Fibroblast of lung (primary cell): ENCODE data around the gene PLA2G4F. TPM values are rescaled to one million over a fixed set of nuclear protein-coding genes. Genes with fewer than 3 reads are reported as not detected.
A peak's percentile ranks its signal among the peaks of the same experiment; 100 is the strongest.

Experiments used
- DNase-seq, 2 donors: peaks; one replicate each; pipeline versions ENCODE4 v3.0.0 to v3.0.0-alpha.2; 2010; ENCODE audit warnings: low read depth in 2 of 2
- H2AFZ ChIP-seq: 2 replicates; pipeline ENCODE4 v1.5.1; 2012; ENCODE audit warnings: low read length, control low read depth, inconsistent platforms
- H3K27ac ChIP-seq: 2 replicates; pipeline ENCODE4 v1.5.1; 2011; ENCODE audit warnings: low read length, control low read depth; ENCODE audit not compliant: insufficient read depth
- H3K27me3 ChIP-seq: 2 replicates; pipeline ENCODE4 v1.5.1; 2011; ENCODE audit warnings: mild to moderate bottlenecking, low read length; ENCODE audit not compliant: control insufficient read depth, insufficient read depth
- H3K36me3 ChIP-seq: 2 replicates; pipeline ENCODE4 v1.5.1; 2011; ENCODE audit warnings: low read length; ENCODE audit not compliant: control insufficient read depth, insufficient read depth
- H3K4me1 ChIP-seq: 2 replicates; pipeline ENCODE4 v1.5.1; 2011; ENCODE audit warnings: low read length; ENCODE audit not compliant: control insufficient read depth, insufficient read depth; ENCODE audit errors: extremely low read depth
- H3K4me2 ChIP-seq: 2 replicates; pipeline ENCODE4 v1.5.1; 2011; ENCODE audit warnings: low read length, control low read depth; ENCODE audit not compliant: insufficient read depth; ENCODE audit errors: extremely low read depth
- H3K4me3 ChIP-seq, 4 experiments: fragments of 200-600 bp in 1 of 4; sonication (generic) in 1 of 4; replicated peaks in 1 of 4; 2 replicates each; pipeline ENCODE4 v1.5.1; 2011 to 2016; ENCODE audit warnings: low read length in 4 of 4, low read depth in 3 of 4, mild to moderate bottlenecking in 3 of 4, control low read depth in 2 of 4, inconsistent platforms in 1 of 4, mixed read lengths in 1 of 4; ENCODE audit not compliant: insufficient read depth in 1 of 4; ENCODE audit errors: control extremely low read depth in 1 of 4
- H3K79me2 ChIP-seq: 2 replicates; pipeline ENCODE4 v1.5.1; 2012; ENCODE audit warnings: mild to moderate bottlenecking, low read length, inconsistent platforms; ENCODE audit not compliant: control insufficient read depth, insufficient read depth
- H3K9ac ChIP-seq: 2 replicates; pipeline ENCODE4 v1.5.1; 2011; ENCODE audit warnings: mild to moderate bottlenecking, low read length, control low read depth; ENCODE audit not compliant: insufficient read depth
- H3K9me3 ChIP-seq: 2 replicates; pipeline ENCODE4 v1.5.1; 2012; ENCODE audit warnings: low read depth, low read length; ENCODE audit not compliant: control insufficient read depth, insufficient read depth
- H4K20me1 ChIP-seq: 2 replicates; pipeline ENCODE4 v1.5.1; 2011; ENCODE audit warnings: low read length; ENCODE audit not compliant: control insufficient read depth, insufficient read depth; ENCODE audit errors: extremely low read depth
- CTCF ChIP-seq, 2 donors: IDR thresholded peaks in 1 of 2; conservative IDR thresholded peaks in 1 of 2; 1 replicate in 1 of 2; 2 replicates in 1 of 2; pipeline ENCODE4 v1.5.1; 2011 to 2012; ENCODE audit warnings: low read length in 2 of 2, control low read depth in 1 of 2, inconsistent platforms in 1 of 2, low read depth in 1 of 2, mild to moderate bottlenecking in 1 of 2
- EZH2 ChIP-seq: IDR thresholded peaks from 2 replicates; pipeline ENCODE4 v1.5.1; 2012; ENCODE audit warnings: low read length, control low read depth, mild to moderate bottlenecking; ENCODE audit errors: missing control alignments
- polyA plus RNA-seq, 2 donors: library from polyadenylated mRNA; depleted of rRNA in 1 of 2; stranded (reverse) in 1 of 2; unstranded in 1 of 2; fragments of >200 nt; gene quantifications; 2 replicates each; pipeline ENCODE4 v1.2.1, GENCODE V29; 2011 to 2012; ENCODE audit warnings: missing spikeins in 1 of 2
- total RNA-seq: library from RNA; depleted of rRNA; stranded (reverse); fragments of >200 nt; gene quantifications from 2 replicates; pipeline ENCODE4 v1.2.1, GENCODE V29; 2014

The PLA2G4F gene
- total and polyA plus RNA-seq, 2 donors (not counting 1 experiment from before 2014, with no cell fraction given), result not detected

- Histone ChIP-seq H3K4me1 (no peaks in the 10 kb centered on the region), H3K9me3 (no peaks in the 10 kb centered on the region), H3K4me2 (no peak overlapping the region), H2AFZ (no peak overlapping the region), H3K36me3 (no peaks in the 10 kb centered on the region), H3K79me2 (no peaks in the 10 kb centered on the region), H3K4me3 (no peak overlapping the region), H4K20me1 (no peaks in the 10 kb centered on the region), H3K27ac (no peak overlapping the region), H3K27me3 (peaks cover 8% of the 10 kb centered on the region), H3K9ac (no peak overlapping the region)
- DNase-seq, result peak in 1 of 2 donors; percentile 30
- TF ChIP-seq CTCF (conservative IDR thresholded peaks at IDR 0.05 in 1 of 2, IDR thresholded peaks at IDR 0.05 in 1 of 2; ENCODE audit: low read depth in 1 of 2, low read length in 2 of 2), result no peak
Observed at GRCh38 chr15:42104095-42104891, 52.1 kb downstream of the PLA2G4F start.

GRCh38 chr15:42102646-42103235 lies 53.7 kb downstream of the PLA2G4F start:
- H3K27ac ChIP-seq, result no peak overlapping the region
- no peaks in the 10 kb centered on the region for H3K36me3 ChIP-seq
- no peak overlapping the region for H2AFZ ChIP-seq
- no peaks in the 10 kb centered on the region for H3K4me1 ChIP-seq
- no peak overlapping the region for H3K4me2 ChIP-seq
- H3K9me3 ChIP-seq, result no peaks in the 10 kb centered on the region
- no peaks in the 10 kb centered on the region for H3K79me2 ChIP-seq
- peak; percentile 48 to 53 for DNase-seq
- H3K9ac ChIP-seq, result no peak overlapping the region
- H4K20me1 ChIP-seq, result no peaks in the 10 kb centered on the region
- H3K4me3 ChIP-seq, result no peak overlapping the region
- TF ChIP-seq EZH2, result no peak
- TF ChIP-seq CTCF (conservative IDR thresholded peaks at IDR 0.05 in 1 of 2, IDR thresholded peaks at IDR 0.05 in 1 of 2; ENCODE audit: low read depth in 1 of 2, low read length in 2 of 2), result no peak
- H3K27me3 ChIP-seq, result peaks cover 2% of the 10 kb centered on the region

GRCh38 chr15:42101861-42102260 lies 54.6 kb downstream of the PLA2G4F start:
- H3K4me3 ChIP-seq, result no peak overlapping the region
- no peak overlapping the region for H3K4me2 ChIP-seq
- H3K9me3 ChIP-seq, result no peaks in the 10 kb centered on the region
- no peaks in the 10 kb centered on the region for H3K4me1 ChIP-seq
- H2AFZ ChIP-seq, result no peak overlapping the region
- DNase-seq, result peak in 1 of 2 donors; percentile 43
- no peak overlapping the region for H3K27ac ChIP-seq
- H3K27me3 ChIP-seq, result peaks cover 10% of the 10 kb centered on the region
- H3K79me2 ChIP-seq, result no peaks in the 10 kb centered on the region
- TF ChIP-seq EZH2, result no peak
- H4K20me1 ChIP-seq, result no peaks in the 10 kb centered on the region
- no peaks in the 10 kb centered on the region for H3K36me3 ChIP-seq
- no peak overlapping the region for H3K9ac ChIP-seq
